Iris pigment epithelial cell (primary cell): ENCODE measurements around the gene GABRD.

Source experiments
- DNase-seq: peaks from one replicate; pipeline ENCODE4 v3.0.0-alpha.2; 2011; ENCODE audit warnings: low read depth

The GABRD gene

GRCh38 chr1:2018217-2019171 lies 651 bp upstream of the GABRD start:
- no peak for DNase-seq

- no peak for DNase-seq
These were observed 595 bp downstream of the GABRD start for GRCh38 chr1:2019571-2020309.

DNA sequence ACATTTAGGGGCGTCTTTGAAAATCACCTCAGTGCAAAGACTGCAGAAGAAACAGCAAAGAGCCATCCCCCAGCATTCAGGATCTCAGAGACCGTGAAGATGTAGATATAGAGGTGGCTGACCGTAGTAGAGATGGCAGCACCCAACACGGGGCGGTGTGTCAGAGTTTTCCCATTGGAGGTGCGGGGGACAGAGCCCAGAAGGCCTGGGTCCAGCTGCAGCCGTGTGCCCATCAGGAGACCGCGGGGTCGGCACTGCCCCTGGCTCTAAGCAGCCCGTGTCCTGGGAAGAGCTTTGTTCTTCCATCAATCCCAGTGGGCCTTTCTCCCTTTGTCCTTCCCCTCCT lies 1.1 kb downstream of the GABRD start:
- no peak for DNase-seq

DNA sequence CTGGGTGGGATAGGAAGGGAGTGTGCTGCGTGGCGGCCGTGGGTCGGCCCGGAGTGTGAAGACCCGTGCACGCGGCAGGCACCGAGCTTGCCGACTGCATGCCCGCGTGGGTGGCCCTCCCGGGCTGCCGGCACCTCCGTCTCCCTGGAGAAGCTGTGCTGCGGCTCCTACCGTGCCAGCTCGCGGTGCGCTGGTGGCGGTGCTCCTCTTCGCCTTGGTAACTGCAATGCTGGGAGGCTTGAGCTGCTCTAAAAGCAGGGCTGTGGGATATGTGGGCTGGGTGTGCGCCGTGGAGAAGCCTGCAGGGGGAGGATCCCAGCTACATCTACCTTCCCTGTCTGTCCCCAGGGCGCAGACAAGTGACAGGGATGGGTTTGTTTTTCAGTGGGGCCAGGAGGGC lies 2.4 kb downstream of the GABRD start:
- DNase-seq, result no peak

DNA sequence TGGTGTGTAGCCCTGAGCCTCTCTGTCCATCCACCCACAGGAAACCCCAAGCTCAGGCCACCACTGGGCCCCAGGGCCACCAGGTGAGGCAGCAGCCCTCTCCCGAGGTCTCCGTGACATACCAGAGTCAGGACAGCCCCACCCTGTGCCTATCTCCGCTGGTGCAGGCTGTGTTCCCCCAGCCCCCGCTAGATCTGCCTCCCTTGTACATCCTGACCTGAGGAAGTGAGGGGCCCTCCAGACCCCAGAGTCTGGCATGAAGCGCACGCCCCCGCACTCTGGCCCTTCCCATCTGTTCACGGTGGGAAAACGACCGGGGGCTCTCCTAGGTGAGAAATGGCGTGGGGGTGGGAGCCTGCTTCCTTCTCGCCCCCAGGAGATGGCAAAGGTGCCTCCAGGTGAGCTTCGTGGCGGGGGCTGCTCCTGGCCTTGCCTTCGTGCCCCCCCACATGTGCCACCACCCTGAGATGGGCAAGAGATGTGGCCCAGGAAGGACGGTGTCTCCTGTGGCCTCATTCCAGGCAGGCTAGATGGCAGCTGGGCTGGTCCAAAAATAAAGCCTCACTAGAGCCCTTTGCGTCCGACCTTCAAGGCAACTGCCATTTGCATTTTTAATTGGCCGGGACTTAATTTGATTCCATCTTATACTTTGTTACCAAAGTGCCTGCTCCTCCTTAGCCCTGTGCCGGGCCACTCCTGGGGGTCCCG lies 3.1 kb downstream of the GABRD start:
- DNase-seq, result no peak

DNA sequence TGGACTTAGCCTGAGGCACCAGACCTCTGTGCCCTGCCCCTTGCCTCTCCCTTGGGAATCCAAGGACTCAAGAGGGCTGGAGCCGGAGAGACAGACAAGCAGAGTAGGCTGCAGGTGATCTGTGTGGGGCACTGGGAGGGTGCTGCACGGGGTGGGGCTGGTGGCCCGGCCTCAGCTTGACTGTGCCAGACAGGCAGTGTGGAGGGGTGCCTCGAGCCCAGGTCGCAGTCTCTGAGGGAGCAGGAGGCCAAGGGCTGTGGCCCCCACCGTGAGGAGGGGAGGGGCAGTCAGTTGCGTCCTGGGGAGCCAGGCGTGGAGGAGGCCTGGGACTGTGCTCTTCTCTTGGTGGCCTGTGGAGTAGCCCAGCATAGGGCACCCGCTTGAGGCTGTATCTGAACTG lies 4.0 kb downstream of the GABRD start:
- DNase-seq, result no peak

- no peak for DNase-seq
These were observed 5.3 kb downstream of the GABRD start for GRCh38 chr1:2024451-2024850.

- DNase-seq, result no peak
These were observed 5.7 kb downstream of the GABRD start for GRCh38 chr1:2024887-2025286.

GRCh38 chr1:2025491-2025981 lies 6.4 kb downstream of the GABRD start:
- DNase-seq, result no peak

- DNase-seq, result no peak
These were observed 8.9 kb downstream of the GABRD start for GRCh38 chr1:2027961-2028583.

GRCh38 chr1:2028870-2029560 lies 9.9 kb downstream of the GABRD start:
- no peak for DNase-seq

- no peak for DNase-seq
These were observed 10.4 kb downstream of the GABRD start for GRCh38 chr1:2029561-2029960.

DNA sequence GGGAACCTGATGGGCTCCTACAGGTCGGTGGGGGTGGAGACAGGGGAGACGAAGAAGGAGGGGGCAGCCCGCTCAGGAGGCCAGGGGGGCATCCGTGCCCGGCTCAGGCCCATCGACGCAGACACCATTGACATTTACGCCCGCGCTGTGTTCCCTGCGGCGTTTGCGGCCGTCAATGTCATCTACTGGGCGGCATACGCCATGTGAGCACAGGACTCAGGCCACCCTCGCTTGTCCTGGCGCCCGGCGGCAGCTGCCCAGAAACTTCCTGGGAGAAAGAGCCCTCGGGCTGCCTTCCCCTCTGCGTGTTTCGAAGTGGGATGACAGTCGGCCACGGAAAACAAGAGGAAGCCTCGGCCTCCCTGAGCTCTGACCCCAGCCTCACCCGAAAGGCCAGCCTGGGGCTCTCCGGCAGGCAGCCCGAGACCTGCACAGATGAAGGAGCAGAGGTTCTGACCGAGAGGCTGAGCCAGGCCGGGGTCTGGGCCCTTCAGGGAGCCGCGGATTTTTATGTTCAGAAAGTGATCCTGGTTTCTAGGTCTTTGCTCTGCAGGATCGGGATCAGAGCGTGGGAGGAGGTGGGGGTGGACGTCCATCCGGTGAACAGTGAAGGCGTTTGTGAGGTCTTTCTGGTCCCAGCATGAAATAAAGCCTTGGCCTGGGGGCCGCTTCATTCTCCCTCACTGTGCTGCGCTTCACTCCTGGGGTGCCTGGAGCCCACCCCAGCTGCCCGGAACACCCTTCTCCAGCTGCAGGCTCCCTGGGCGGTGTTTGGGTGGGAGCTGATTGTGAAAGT lies 11.1 kb downstream of the GABRD start:
- DNase-seq, result no peak

DNA sequence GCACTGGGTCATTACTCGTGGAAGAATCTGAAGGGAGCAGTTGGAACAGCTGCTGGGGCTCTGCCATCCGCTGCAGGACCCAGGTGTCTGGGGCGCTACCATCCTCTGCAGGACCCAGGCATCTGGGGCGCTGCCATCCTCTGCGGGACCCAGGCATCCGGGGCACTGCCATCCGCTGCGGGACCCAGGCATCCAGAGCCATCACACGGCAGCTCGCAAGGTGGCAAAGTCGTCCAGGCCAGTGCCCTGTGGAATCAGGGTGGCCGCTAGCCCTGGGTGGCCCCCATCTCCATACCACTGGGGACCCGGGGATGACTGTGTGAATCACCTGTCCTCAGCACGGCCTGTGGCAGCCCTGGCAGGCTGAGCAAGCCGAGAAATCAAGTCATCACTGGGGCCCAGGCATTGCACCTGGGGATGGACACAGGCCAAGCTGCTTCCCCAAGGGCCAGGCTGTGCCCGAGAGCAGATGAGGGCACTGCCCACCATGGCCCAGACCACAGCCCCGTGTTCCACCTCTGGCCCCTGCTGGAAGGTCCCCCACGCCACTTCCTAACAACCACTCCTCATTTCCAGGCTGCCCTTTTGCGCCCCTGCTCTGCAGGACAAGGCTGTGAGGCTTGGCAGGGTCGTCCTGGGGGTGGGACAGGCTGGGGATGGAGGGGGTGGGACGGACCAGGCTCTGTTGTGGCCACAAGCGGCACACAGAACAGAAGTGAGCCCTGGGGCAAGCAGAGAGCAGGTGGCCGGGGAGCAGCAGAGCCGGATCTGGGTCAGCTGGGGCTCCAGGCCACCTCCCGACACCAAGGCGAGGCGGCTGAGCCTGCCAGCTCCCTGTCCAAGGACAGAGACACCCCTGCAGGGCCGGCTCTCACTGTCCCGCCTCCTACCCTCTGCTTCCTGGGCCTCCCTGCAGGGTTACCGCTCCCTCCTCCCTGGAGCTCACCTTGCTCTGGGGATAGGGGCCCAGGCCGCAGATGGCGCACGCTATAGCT lies 12.7 kb downstream of the GABRD start:
- no peak for DNase-seq

GRCh38 chr1:2032737-2033136 lies 13.6 kb downstream of the GABRD start:
- DNase-seq, result no peak

- no peak for DNase-seq
These were observed 14.0 kb downstream of the GABRD start for GRCh38 chr1:2033165-2033564.

GRCh38 chr1:2036287-2036686 lies 17.1 kb downstream of the GABRD start:
- DNase-seq, result no peak

DNA sequence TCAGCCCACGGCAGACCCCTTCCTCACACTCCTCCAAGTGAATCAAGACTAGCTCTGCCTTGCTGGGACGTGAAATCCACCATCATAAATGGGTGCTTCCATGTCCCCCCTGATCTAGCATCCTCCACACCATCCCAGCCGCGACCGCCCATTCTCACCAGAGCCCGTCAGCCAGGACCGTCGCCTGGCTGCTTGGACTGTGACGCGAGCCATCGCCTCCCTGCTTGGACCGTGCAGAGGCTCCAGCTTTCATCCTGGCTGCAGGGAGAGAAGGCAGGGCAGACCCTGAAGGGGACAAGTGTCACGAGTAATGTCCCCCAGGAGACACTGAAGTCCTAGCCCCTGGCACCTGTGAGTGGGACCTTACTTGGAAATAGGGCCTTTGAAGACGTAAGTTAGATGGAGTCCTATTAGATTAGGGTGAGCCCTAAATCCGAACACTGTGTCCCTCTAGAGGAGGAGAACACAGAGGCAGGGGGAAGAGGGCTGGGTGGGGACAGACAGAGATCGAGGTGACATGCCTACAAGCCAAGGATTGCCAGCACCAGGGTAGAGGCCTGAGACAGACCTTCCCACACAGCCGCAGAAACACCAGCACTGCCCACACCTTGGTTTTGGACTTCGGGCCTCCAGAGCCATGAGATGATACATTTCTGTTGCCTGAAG lies 18.3 kb downstream of the GABRD start:
- no peak for DNase-seq

DNA sequence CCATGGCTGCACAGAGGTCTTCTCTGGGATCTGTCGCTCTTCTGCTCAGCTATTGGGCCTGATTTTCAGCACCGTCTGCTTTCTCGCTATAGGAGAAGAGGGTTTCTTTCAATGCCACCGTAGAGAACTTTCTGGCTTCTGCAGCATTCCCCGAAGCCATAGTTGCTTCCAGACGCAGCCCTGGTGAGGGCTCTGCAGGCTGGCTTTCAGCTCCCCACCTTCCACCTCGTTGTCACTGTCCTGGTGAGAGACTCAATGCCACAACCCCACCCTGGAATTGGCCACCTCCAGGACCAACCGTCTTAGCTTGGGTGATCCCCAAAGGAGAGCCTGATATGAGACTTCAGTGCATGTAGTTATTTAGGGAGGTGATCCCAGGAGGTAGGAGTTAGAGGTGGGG lies 19.1 kb downstream of the GABRD start:
- no peak for DNase-seq
